ENCODE results near the gene MALRD1.
"Not testable (repeated sequence)": the region's sequence is repeated elsewhere in the genome, so short reads cannot be mapped to it uniquely, and the experiment has no call there.

MALRD1 gene

DNA sequence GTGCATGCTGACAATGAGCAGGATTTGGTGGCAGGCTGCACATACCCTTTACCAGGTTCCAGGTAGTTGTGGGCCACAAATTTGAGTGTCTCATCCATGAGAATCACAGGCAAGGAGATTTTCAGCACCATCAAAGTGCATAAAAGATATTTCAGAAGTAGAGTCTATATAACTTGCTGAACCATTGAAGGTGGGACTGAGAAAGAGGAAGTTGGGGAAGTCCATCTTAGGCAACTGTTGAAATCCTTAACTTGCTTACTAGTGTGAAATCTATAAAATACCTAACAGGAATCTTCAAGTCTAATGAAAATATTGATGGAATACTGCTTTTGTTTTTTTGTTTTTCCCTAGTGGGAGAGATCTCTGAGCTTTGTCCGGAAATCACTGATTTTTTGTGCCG is 442.6 kb downstream of the MALRD1 start:
- DNase-seq (ENCODE audit: low read depth in 2 of 2) = no peak

DNA sequence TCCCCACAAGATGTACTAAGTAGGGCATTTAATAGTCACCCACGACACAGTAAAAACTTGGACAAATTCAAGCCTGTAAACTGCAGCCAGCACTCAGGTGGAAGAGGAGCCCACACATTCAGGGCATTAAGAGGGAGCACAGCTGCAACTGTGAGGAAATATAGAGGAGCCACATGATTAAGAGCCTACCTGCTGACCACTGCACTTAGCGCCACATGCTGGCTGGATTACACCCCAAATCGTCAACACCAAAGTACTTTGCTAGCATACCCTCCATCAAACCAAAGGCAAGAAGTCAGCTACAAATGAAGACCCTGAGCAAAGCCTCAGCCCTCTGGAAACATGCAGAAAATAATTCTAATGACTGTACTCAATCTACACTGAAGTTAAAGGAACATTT is 445.3 kb downstream of the MALRD1 start:
- no peak for DNase-seq (ENCODE audit: low read depth in 2 of 2)

DNA sequence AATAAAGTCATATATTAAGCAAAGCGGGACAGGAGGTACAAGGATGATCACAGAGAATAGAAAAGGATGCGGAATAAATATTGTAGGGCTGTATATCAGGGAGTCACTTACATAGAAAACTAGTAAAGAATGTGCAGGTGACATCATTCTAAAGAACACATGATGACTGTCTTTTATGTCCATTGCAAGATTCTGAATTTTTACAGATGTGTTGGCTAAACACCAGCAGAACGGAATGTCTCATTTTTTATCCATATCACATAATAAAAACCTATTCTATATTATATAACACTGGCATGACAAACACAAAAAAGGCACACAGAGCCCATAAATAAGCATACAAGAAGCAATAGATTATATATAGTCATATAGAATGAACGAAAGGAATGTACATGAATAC is 448.4 kb downstream of the MALRD1 start:
- no peak for DNase-seq (ENCODE audit: low read depth in 2 of 2)

DNA sequence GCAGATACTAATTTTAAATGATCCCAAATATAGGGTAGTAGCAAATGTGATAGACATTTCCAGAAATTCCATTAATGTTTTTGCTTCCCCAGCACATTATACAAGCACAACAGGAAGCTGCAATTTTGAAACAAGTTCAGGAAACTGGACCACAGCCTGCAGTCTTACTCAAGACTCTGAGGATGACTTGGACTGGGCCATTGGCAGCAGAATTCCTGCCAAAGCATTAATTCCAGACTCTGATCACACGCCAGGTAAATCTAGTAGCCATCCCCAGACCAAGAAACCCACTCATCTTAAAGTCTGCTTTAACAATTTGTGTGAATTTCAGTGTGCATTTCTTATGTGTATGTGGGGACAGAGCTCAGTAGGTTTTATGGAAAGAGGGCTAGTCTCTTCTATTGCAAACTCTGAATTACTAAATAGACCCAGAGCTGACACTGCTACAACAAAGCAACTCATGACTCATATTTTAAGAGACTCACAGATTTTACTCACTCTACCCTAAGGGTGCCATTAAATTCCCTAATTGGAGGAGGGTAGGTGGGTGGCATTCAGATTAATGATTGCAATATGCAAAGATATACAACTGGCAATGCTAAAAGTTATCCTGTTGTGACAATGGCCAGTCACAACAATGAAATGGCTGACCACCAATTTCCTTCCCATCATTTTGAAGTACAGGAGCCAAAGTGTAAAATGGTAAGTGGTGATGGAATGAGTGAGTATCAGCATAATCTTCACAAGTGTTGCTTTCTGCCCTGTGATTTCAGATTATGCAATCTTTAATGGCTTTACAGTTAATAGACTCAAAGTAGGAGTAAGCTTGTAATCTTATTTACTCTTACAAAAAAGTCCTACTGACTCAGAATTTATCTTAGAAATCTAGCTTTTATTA is 450.0 kb downstream of the MALRD1 start:
- DNase-seq (ENCODE audit: low read depth in 2 of 2) = no peak

DNA sequence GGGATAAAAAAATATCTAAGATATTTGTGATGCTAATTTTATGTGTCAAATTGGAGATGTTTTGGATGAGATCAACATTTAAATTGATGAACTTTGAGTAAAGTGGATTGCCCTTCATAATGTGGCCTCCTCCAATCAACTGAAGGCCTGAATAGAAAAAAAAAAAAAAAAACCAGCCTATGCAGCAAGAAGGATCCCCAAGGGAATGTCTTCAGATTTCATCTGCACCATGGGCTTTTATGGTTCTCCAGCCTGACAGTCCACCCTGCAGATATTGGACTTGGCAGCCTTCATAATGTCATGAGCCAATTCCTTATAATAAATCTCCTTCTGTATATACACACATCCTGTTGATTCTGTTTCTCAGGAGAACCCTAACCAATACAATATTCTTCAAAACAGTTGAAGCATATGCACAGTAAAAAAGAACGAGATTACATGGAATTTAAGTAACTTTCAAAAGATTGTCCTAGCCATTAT is 450.7 kb downstream of the MALRD1 start:
- DNase-seq (ENCODE audit: low read depth in 2 of 2) = no peak

DNA sequence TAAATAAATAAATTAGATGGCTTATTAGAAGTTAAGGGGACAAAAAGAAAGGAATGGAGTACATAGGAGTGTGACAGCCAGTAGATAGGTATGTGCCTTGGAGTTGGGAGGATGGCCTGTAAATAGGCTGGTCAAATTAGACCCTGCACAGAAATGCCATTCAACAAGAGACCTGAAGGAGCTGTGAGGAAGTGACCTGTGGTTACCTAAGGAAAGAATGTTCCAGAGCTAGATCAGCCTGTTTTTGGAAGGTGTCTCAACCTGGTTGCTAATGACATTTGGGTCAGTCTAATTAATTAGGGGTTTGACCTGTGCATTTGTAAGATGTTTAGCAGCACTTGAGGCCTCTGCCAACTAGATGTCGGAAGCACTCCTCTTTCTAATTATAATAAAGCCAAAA is 452.4 kb downstream of the MALRD1 start:
- no peak for DNase-seq (ENCODE audit: low read depth in 2 of 2)

DNA sequence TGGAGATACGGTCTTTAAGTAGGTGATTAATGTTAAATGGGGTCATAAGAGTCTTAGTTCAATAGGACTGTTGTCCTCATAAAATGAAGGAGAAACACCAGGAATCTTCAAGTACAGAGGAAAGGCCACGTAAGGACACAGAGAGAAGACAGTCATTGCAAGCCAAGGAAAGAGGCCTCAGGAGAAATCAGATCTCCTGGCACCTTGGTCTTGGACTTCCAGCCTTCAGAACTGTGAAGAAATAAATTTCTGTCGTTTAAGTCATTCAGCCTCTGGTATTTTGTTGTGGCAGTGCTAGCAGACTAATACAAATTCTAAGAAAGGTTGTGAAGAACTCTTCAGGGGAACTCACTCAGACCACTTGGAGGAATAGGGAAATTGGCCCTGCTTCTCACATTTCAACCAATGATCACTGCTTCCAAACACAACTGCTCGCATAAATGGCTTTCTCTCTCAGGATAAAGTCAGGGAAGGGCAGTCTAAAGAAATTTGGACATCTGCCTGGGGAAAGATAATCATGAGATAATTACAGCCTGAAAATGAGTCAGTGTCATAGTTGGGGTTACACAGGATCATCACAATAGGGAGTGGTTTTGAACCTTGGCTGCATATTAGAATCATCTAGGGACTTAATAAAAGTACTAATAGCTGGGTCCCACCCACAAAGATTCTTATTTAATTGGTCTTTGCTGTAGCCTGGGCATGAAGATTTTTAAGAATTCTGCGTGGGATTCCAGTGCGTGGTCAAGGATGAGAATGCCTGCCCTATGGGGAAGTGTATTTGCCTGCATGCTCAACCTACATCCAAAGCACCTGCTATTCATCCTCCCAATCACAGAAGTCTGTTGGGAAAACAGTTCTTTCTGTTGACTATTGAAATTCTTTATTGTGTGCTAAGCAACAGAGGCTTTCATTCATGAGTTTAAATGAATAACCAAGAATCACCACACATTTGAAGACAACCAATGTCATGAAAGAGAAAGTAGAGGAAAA is 457.0 kb downstream of the MALRD1 start:
- DNase-seq (ENCODE audit: low read depth in 2 of 2) = no peak

DNA sequence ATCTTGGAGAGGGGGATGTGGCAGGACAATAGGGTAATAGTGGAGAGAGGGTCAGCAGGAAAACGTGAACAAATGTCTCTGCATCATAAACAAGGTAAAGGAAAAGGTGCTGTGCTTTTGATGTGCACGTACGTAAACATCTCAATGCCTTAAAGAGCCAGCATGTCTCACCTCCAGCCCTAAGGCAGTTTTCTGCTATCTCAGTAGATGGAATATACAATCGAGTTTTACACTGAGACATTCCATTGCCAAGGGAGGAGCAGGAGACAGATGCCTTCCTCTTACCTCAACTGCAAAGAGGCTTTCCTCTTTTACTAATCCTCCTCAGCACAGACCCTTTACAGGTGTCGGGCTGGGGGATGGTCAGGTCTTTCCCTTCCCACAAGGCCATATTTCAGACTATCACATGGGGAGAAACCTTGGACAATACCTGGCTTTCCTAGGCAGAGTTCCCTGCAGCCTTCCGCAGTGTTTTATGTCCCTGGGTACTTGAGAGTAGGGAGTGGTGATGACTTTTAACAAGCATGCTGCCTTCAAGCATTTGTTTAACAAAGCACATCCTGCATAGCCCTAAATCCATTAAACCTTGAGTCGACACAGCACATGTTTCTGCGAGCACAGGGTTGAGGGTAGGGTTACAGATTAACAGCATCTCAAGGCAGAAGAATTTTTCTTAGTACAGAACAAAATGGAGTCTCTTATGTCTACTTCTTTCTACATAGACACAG is 461.6 kb downstream of the MALRD1 start:
- not testable (repeated sequence) for DNase-seq (ENCODE audit: low read depth in 2 of 2)

DNA sequence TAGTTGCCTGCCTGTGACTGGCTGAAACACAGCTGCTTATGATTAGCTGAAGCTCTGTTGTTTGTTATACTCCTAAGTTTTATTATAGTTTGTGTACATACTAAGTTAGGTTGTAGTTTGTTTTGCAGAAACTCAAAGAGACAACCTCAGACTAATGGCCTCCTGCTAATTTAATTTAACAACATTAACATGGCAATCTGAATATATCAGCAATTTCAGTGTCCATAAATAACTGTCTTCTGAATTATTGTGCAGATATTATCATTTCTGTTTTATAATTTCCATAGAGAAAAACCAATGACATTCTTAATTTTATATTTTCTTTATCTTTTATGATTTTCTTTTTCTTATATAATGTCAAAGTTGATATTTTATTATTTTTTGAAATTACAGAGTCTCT is 469.5 kb downstream of the MALRD1 start:
- DNase-seq (ENCODE audit: low read depth in 2 of 2) = no peak

DNA sequence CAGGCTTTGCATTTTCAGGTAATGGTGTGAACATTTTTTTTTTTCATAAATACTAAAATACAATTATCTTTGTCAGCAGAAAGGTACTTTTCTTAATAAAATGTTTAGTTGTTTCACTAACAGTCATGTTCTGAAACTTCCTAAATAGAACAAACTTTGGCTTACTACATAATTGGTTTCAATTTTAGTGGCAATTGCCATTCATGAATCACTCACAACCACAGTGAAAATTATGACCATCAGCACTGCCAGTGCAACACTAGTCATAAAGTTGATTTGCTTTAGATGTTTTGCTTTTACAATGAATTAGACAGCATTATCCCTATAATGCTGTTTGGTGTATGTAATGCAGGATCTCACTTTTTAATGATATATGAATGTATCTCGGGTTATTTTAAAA is 470.0 kb downstream of the MALRD1 start:
- DNase-seq (ENCODE audit: low read depth in 2 of 2) = no peak

DNA sequence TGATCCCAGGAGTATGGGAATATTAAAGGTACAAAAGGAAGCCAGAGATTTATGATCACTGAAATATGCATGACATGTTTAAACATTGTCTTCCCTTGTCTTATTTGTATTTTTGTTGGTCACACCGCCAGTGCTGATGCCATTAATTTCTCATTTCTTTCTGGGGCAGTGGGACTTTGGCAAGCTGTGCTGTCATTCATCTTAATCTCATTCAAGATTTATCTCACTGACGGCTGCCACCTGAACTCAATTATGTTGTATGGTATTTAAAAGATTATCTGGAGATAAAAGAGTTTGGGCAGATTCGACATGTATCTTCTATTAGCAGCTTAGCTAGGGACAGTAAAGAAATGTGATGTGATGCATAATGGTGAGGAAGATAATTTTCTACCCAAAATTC is 482.7 kb downstream of the MALRD1 start:
- no peak for DNase-seq (ENCODE audit: low read depth in 2 of 2)

DNA sequence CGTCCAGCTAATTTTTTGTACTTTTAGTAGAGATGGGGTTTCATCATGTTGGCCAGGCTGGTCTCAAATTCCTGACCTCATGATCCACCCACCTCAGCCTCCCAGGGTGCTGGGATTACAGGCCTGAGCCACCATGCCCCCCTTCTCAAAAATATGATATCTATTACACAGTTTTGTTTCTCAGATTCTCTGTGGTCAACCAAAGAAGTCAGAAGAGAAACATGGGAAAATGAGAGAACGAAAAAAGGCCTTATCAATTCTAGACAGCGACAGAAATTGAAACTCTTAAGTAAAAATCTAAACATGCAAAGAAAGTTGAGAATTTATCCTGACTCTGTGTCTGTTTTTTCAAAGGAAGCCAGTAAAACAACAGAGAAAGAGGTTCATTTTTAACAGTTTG is 483.8 kb downstream of the MALRD1 start:
- no peak for DNase-seq (ENCODE audit: low read depth in 2 of 2)

DNA sequence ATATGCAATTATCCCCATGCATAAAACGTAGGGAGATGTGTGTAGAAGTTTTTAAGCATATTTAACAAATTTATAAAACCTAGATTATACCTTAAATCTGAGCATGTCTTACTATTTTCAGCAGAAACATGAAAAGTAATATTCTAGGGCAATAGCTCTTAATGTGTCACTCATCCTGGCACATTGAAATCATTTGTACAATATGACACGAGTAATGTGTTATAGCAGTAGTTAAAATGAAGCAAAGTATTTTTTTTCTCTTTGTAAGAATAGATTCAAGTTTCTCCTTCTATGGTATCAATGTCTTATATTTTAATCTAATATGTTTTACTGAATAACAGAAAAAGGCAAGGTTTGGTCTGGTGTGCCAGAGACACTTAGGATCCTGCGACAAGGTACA is 492.7 kb downstream of the MALRD1 start:
- no peak for DNase-seq (ENCODE audit: low read depth in 2 of 2)

DNA sequence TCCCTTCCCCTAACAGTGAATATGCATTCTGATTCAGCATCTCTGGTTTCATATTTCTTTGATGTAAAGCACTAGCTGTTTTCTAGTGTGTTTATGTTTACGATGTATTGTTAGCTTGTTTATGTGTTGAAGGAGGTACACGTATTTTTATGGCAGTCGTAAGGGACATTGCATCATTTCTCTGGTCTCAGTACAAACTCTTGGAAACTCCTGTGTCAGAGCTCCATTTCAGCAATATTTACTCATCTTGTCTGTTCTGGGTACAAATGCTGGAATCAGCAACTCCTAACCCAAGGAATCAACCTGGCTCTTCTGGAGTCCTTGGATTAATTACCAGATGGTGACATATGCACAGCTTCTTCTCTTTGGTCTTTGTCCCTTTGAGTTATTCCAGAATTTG is 497.6 kb downstream of the MALRD1 start:
- DNase-seq (ENCODE audit: low read depth in 2 of 2) = no peak

DNA sequence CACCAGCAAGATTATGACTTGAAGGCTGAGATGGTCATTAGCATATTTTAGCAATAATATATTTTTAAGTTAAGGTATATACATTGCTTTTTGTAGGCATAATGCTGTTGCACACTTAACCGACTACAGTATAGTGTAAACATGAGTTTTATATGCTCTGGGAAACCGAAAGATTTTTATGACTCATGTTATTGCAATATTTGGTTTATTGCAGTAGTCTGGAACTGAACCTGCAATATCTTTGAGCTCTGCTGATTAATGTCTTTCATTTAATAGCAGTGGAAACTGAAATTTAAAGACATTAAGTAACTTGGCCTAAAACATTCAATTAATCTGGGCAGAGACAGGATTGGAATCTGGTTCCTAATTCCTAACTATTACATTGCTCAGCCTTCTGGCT is 500.9 kb downstream of the MALRD1 start:
- no peak for DNase-seq (ENCODE audit: low read depth in 2 of 2)

DNA sequence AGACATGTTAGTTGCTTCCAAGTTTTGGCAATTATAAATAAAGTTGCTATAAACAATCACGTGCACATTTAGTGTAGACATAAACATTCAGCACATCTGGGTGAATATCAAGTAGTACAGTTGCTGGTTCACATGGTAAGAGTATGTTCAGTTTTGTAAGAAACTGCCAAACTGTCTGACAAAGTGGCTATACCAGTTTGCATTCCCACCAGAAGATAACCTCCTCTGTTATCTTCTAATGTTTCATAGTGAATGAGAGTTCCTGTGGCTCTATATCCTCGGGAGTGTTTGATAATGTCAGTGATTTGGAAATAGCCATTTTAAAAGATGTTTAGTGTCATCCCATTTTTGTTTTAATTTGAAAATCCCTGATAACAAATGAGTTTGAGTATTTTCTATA is 508.1 kb downstream of the MALRD1 start:
- no peak for DNase-seq (ENCODE audit: low read depth in 2 of 2)

DNA sequence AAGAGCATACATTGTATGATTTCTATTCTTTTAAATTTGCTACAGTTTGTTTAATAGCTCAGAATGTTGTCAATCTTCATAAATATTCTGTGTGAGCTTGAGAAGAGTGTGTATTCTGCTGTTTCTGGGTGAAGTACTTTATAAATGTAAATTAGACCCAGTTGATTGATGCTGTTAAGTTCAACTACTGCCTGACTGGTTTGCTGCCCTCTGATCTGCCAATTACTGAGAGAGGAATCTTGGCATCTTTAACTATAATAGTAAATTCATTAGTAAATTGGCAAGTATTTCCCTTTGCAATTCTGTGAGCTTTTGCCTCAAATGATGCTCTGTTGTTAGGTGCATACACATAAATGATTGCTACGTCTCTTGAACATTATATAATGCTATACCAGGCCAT is 512.6 kb downstream of the MALRD1 start:
- no peak for DNase-seq (ENCODE audit: low read depth in 2 of 2)

DNA sequence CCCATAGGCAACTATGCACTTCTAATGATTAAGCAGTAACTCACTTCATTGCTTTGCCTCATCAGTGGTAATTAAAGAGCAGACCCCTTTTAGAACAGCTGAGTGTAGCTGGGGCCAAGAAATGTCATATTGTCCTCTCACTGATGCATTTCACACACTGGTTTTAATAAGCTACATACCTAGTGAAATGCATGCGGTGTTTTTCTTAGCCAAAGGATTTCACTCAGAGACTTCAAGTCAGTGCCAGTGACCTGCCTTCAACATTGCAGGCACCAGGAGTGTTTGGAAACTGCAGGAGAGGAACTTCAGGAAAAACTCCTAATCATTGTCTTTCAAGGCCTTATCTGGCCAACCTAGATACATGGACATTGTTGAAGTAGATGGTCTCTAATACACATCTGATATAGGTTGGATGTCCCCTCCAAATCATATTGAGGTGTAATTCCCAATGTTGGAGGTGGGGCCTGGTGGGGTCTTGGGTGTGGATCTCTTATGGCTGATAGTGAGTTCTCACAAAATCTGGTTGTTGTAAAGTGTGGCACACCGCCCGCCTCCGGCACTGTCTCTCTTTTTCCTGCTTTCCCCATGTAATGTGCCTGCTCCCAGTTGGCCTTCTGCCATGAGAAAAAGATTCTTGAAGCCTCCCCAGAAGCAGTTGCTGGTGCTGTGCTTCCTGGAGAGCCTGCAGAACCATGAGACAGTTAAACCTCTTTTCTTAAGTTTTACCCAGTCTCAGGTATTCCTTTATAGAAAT is 515.0 kb downstream of the MALRD1 start:
- DNase-seq (ENCODE audit: low read depth in 2 of 2) = no peak

DNA sequence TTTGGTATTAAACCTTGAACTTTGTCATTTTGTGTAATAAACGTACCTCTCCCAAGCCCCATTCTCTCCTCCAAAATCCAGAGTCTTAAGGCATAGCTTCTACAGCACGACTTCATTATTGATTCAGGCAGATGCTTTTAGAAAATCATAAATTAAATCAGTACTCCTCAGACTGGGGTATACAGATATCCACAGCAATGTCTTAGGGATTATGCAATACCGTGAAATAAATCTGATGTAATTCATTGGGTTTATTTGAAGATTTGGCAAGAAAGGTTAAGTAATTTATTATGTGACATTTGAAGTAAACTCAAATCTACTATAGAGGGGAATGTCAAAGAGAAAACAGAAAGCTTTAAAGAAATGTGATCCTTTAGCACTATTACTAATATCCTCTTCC is 521.5 kb downstream of the MALRD1 start:
- no peak for DNase-seq (ENCODE audit: low read depth in 2 of 2)

DNA sequence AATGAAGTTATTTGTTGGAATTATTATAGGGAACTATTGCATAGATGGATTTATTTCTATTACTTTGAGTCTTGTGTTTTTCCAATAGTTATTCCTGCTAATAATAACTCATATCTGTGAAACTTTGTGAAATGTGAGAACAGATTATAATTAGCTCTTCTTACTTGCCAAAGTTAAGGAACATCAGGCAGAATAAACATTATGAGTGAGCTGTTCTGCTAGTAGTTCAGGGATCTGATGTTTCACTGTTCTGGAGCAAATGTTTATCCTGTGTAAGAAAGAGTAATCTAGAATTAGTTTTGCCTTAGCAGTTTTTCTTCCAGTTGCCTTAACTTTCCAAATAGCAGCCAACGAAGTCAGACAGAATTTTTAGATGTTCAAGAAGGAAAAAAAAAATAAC is 522.4 kb downstream of the MALRD1 start:
- no peak for DNase-seq (ENCODE audit: low read depth in 2 of 2)

DNA sequence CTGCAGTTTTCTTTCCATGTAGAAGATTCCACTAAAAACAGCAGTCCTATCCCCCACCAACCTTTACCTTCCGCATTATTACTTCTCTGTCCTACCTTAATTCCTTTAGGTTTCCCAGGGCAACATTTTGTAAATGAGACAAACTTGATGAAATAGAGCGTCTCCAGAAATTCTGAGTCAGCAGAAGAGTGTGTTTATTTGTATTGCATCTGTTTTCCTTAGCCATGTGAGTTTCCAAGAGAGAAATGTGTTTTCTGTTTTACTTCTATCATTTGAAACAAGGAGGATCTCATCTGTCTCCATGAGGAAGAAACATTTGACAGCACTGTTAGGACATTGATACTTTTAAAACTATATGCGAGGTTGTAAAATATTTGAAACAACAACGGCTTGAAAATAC is 523.5 kb downstream of the MALRD1 start:
- no peak for DNase-seq (ENCODE audit: low read depth in 2 of 2)
